Measurements from ENCODE around the gene NLRP2B. TPM values are rescaled to one million over a fixed set of nuclear protein-coding genes. Genes with fewer than 3 reads are reported as not detected.
"Not testable (repeated sequence)": the region's sequence is repeated elsewhere in the genome, so short reads cannot be mapped to it uniquely, and the experiment has no call there.

The NLRP2B gene
- polyA plus RNA-seq (not detected in 3 replicates), polyA minus RNA-seq (not detected in 3 replicates)
- polyA plus RNA-seq (2011; ENCODE audit: low read depth): not detected
- not detected in 2 replicates for polyA plus RNA-seq (2011; cell fraction: cytosol; rRNA removed)
- polyA plus RNA-seq (2011; cell fraction: nucleus; rRNA removed): not detected in 2 replicates
- not detected in 2 replicates for polyA plus RNA-seq (2012; ENCODE audit: low replicate concordance)
- polyA minus RNA-seq (2011; cell fraction: cytosol; rRNA and poly(A)+ RNA removed): not detected
- polyA minus RNA-seq (2011; cell fraction: nucleus; rRNA and poly(A)+ RNA removed): not detected in 2 replicates

- TF ChIP-seq EZH2 (IDR thresholded peaks at IDR 0.05; ENCODE audit: low read length): no peak
- no peak for TF ChIP-seq CTCF (optimal IDR thresholded peaks at IDR 0.05 in 1 of 3, IDR thresholded peaks at IDR 0.05 in 1 of 3, conservative IDR thresholded peaks at IDR 0.05 in 1 of 3; ENCODE audit: extremely low read depth in 1 of 3, insufficient read depth in 2 of 3, low read length in 3 of 3)
- Histone ChIP-seq H3K4me2 (ENCODE audit: control insufficient read depth, extremely low read depth, insufficient read depth, low read depth, low read length) (no peak within 1 kb of the TSS), H3K27ac (ENCODE audit: control insufficient read depth, insufficient read depth, low read length) (no peak within 1 kb of the TSS), H3K4me3 (ENCODE audit: control insufficient read depth in 2 of 3, extremely low read depth in 1 of 3, insufficient read depth in 2 of 3, low read depth in 1 of 3, low read length in 3 of 3) (no peak within 1 kb of the TSS), H3K9me1 (ENCODE audit: control insufficient read depth, extremely low read depth, insufficient read depth, low read length) (no peaks in the 10 kb centered on the region), H3K27me3 (ENCODE audit: control insufficient read depth, extremely low read depth, insufficient read depth, low read length) (no peaks in the 10 kb centered on the region), H3K9ac (ENCODE audit: control insufficient read depth, extremely low read depth, insufficient read depth, low read length) (no peak within 1 kb of the TSS), H4K20me1 (ENCODE audit: control insufficient read depth, extremely low read depth, insufficient read depth, low read length) (no peaks in the 10 kb centered on the region), H3K36me3 (ENCODE audit: control insufficient read depth in 2 of 2, extremely low read depth in 1 of 2, insufficient read depth in 2 of 2, low read length in 2 of 2) (no peaks in the 10 kb centered on the region), H3K79me2 (ENCODE audit: control insufficient read depth, insufficient read depth, low read length) (no peaks in the 10 kb centered on the region), H3K4me1 (ENCODE audit: control insufficient read depth, extremely low read depth, insufficient read depth, low read length) (no peaks in the 10 kb centered on the region), H2AFZ (ENCODE audit: control insufficient read depth, low read length) (no peak within 1 kb of the TSS), H3K9me3 (ENCODE audit: control insufficient read depth, low read depth, low read length) (no peaks in the 10 kb centered on the region)
- DNase-seq (ENCODE audit: low read depth, low spot score) (no peak), FAIRE-seq (no peak)
- dilution Hi-C loops (cut with MboI; ENCODE audit: extremely low pct_ligation_motif_present, low sequenced_read_pairs): no loop called here
Observed at GRCh38 chrX:57680160-57680559, at the start of gene NLRP2B. Gene NLRP2B, minus strand, starts transcription at chrX:57680260.

- H3K36me3 ChIP-seq (ENCODE audit: control insufficient read depth in 2 of 2, extremely low read depth in 1 of 2, insufficient read depth in 2 of 2, low read length in 2 of 2); H3K9ac ChIP-seq (ENCODE audit: control insufficient read depth, extremely low read depth, insufficient read depth, low read length); H2AFZ ChIP-seq (ENCODE audit: control insufficient read depth, low read length); H3K9me3 ChIP-seq (ENCODE audit: control insufficient read depth, low read depth, low read length); H3K4me3 ChIP-seq (ENCODE audit: control insufficient read depth in 2 of 3, extremely low read depth in 1 of 3, insufficient read depth in 2 of 3, low read depth in 1 of 3, low read length in 3 of 3); DNase-seq (ENCODE audit: low read depth, low spot score); H3K79me2 ChIP-seq (ENCODE audit: control insufficient read depth, insufficient read depth, low read length); H3K4me1 ChIP-seq (ENCODE audit: control insufficient read depth, extremely low read depth, insufficient read depth, low read length); FAIRE-seq; dilution Hi-C loops (cut with MboI; ENCODE audit: extremely low pct_ligation_motif_present, low sequenced_read_pairs); H3K9me1 ChIP-seq (ENCODE audit: control insufficient read depth, extremely low read depth, insufficient read depth, low read length); H4K20me1 ChIP-seq (ENCODE audit: control insufficient read depth, extremely low read depth, insufficient read depth, low read length); H3K27me3 ChIP-seq (ENCODE audit: control insufficient read depth, extremely low read depth, insufficient read depth, low read length); H3K4me2 ChIP-seq (ENCODE audit: control insufficient read depth, extremely low read depth, insufficient read depth, low read depth, low read length); H3K27ac ChIP-seq (ENCODE audit: control insufficient read depth, insufficient read depth, low read length): not testable (repeated sequence)
Observed at GRCh38 chrX:57725995-57726394, 45.9 kb upstream of the NLRP2B start.

GRCh38 chrX:57681341-57681740 lies 1.3 kb upstream of the NLRP2B start:
- no peaks in the 10 kb centered on the region for H4K20me1 ChIP-seq (ENCODE audit: control insufficient read depth, extremely low read depth, insufficient read depth, low read length)
- no peaks in the 10 kb centered on the region for H3K79me2 ChIP-seq (ENCODE audit: control insufficient read depth, insufficient read depth, low read length)
- H3K4me1 ChIP-seq (ENCODE audit: control insufficient read depth, extremely low read depth, insufficient read depth, low read length): no peaks in the 10 kb centered on the region
- no peak for FAIRE-seq
- no peaks in the 10 kb centered on the region for H3K36me3 ChIP-seq (ENCODE audit: control insufficient read depth in 2 of 2, extremely low read depth in 1 of 2, insufficient read depth in 2 of 2, low read length in 2 of 2)
- no peak for TF ChIP-seq CTCF (optimal IDR thresholded peaks at IDR 0.05 in 1 of 3, IDR thresholded peaks at IDR 0.05 in 1 of 3, conservative IDR thresholded peaks at IDR 0.05 in 1 of 3; ENCODE audit: extremely low read depth in 1 of 3, insufficient read depth in 2 of 3, low read length in 3 of 3)
- no peak for TF ChIP-seq EZH2 (IDR thresholded peaks at IDR 0.05; ENCODE audit: low read length)
- no peak overlapping the region for H3K9ac ChIP-seq (ENCODE audit: control insufficient read depth, extremely low read depth, insufficient read depth, low read length)
- dilution Hi-C loops (cut with MboI; ENCODE audit: extremely low pct_ligation_motif_present, low sequenced_read_pairs): no loop called here
- H3K9me3 ChIP-seq (ENCODE audit: control insufficient read depth, low read depth, low read length): no peaks in the 10 kb centered on the region
- no peaks in the 10 kb centered on the region for H3K9me1 ChIP-seq (ENCODE audit: control insufficient read depth, extremely low read depth, insufficient read depth, low read length)
- H3K4me2 ChIP-seq (ENCODE audit: control insufficient read depth, extremely low read depth, insufficient read depth, low read depth, low read length): no peak overlapping the region
- DNase-seq (ENCODE audit: low read depth, low spot score): no peak
- no peak overlapping the region for H3K27ac ChIP-seq (ENCODE audit: control insufficient read depth, insufficient read depth, low read length)
- no peaks in the 10 kb centered on the region for H3K27me3 ChIP-seq (ENCODE audit: control insufficient read depth, extremely low read depth, insufficient read depth, low read length)
- no peak overlapping the region for H3K4me3 ChIP-seq (ENCODE audit: control insufficient read depth in 2 of 3, extremely low read depth in 1 of 3, insufficient read depth in 2 of 3, low read depth in 1 of 3, low read length in 3 of 3)
- no peak overlapping the region for H2AFZ ChIP-seq (ENCODE audit: control insufficient read depth, low read length)
